HCT116 (cell line): ENCODE data around the gene CLDN10.

Experiments
- CBX3 ChIP-seq: IDR thresholded peaks from 2 replicates; pipeline ENCODE4 v1.6.1; 2012; ENCODE audit warnings: low read depth
- CTCF ChIP-seq, 3 experiments: fragments of 200-600 bp in 1 of 3; sonication (generic) in 1 of 3; IDR thresholded peaks in 2 of 3; conservative IDR thresholded peaks in 1 of 3; 2 replicates each; pipeline ENCODE4 v1.5.1; 2012 to 2017; ENCODE audit warnings: low read depth in 2 of 3, low read length in 2 of 3, antibody characterized with exemption in 1 of 3, borderline replicate concordance in 1 of 3, control low read depth in 1 of 3, mild to moderate bottlenecking in 1 of 3, mixed read lengths in 1 of 3, mixed run types in 1 of 3, moderate library complexity in 1 of 3; ENCODE audit not compliant: insufficient read depth in 1 of 3
- POLR2A ChIP-seq: IDR thresholded peaks from 2 replicates; pipeline ENCODE4 v1.7.0; 2011; ENCODE audit warnings: borderline replicate concordance; ENCODE audit not compliant: insufficient read depth, insufficient read length; ENCODE audit errors: extremely low read depth

- TF ChIP-seq POLR2A = no peak
- no peak for TF ChIP-seq CBX3
- no peak for TF ChIP-seq CTCF (IDR thresholded peaks at IDR 0.05 in 2 of 3, conservative IDR thresholded peaks at IDR 0.05 in 1 of 3; ENCODE audit: borderline replicate concordance in 1 of 3, insufficient read depth in 1 of 3, low read depth in 2 of 3, low read length in 2 of 3)
These were observed 76.6 kb downstream of the CLDN10 start for GRCh38 chr13:95629071-95629470.
